Adrenal gland (tissue), 12 donors: Measurements from ENCODE around the gene KLHDC4. TPM values are rescaled to one million over a fixed set of nuclear protein-coding genes. Genes with fewer than 3 reads are reported as not detected.

Experiments
- DNase-seq, 7 donors: peaks; one replicate each; pipeline ENCODE4 v3.0.0-alpha.2; 2019 to 2020
- H3K27ac ChIP-seq, 5 donors: fragments of 200-600 bp; sonication (generic) in 4 of 5; 1 replicate in 3 of 5; 2 replicates in 2 of 5; pipeline versions ENCODE4 v1.5.1 to v1.8.0; 2016 to 2020; ENCODE audit warnings: mild to moderate bottlenecking in 1 of 5
- H3K27me3 ChIP-seq: fragments of 200-600 bp; 2 replicates; pipeline ENCODE4 v1.8.0; 2021
- H3K36me3 ChIP-seq, 2 donors: fragments of 200-600 bp; replicated peaks in 1 of 2; 1 replicate in 1 of 2; 2 replicates in 1 of 2; pipeline versions ENCODE4 v1.5.1 to v1.8.0; 2018 to 2022
- H3K4me1 ChIP-seq, 2 donors: fragments of 200-600 bp; replicated peaks in 1 of 2; 1 replicate in 1 of 2; 2 replicates in 1 of 2; pipeline versions ENCODE4 v1.5.1 to v1.8.0; 2018 to 2021
- H3K4me3 ChIP-seq, 4 donors: fragments of 200-600 bp; sonication (generic) in 3 of 4; one replicate each; pipeline ENCODE4 v1.5.1; 2016 to 2018
- H3K9me3 ChIP-seq, 3 donors: fragments of 200-600 bp; sonication (generic) in 1 of 3; replicated peaks in 1 of 3; 1 replicate in 2 of 3; 2 replicates in 1 of 3; pipeline versions ENCODE4 v1.5.1 to v1.8.0; 2016 to 2021
- POLR2A ChIP-seq, 2 donors: fragments of 450-650 bp; IDR thresholded peaks; one replicate each; pipeline ENCODE4 v1.6.1; 2017; ENCODE audit warnings: antibody characterized with exemption in 2 of 2, mild to moderate bottlenecking in 2 of 2, moderate library complexity in 1 of 2
- WGBS, 4 donors: extraction: QIAGEN DNeasy Blood & Tissue Kit in 2 of 4; methylation state at CpG; one replicate each; pipeline versions ENCODE4 v1.1.5 to v1.1.7; 2013 to 2017; 5-methylcytosine and 5-hydroxymethylcytosine counted together
- intact Hi-C, 2 donors: fragments of 100-400 bp; cut with DNase I; formaldehyde crosslinking; loops; one replicate each; pipeline versions ENCODE4 v1.14.1 to v1.15.0; 2022 to 2023
- polyA plus RNA-seq, 3 donors: library from polyadenylated mRNA; stranded (reverse); fragments of 200-250 nt in 2 of 3; fragments of 350-450 nt in 1 of 3; fragmentation: Illumina TruSeq in 1 of 3; extraction: RNeasy Lipid Tissue Mini Kit (QIAGEN cat#74804) in 1 of 3; gene quantifications; one replicate each; pipeline ENCODE4 v1.2.3, GENCODE V29; 2013 to 2014
- total RNA-seq, 9 donors: library from RNA; depleted of rRNA in 4 of 9; stranded (reverse); fragments of >200 nt in 4 of 9; fragments of 120-200 nt in 1 of 9; fragmentation: NEBNext Ultra II Directional in 1 of 9; extraction: Animal tissue kit (Norgen Biotek cat#: 25700) in 1 of 9; gene quantifications; one replicate each; pipeline versions ENCODE4 v1.1.0 to v1.2.4, GENCODE V29; 2013 to 2023
- TF ChIP-seq, protein P1 (sequence below), 6 experiments: fragments of 450-650 bp in 4 of 6; fragments of 200-600 bp in 2 of 6; sonication (generic) in 1 of 6; IDR thresholded peaks; 1 replicate in 5 of 6; 2 replicates in 1 of 6; pipeline versions ENCODE4 v1.5.1 to v1.8.0; 2016 to 2021; ENCODE audit warnings: antibody characterized with exemption in 6 of 6, mild to moderate bottlenecking in 2 of 6, moderate library complexity in 1 of 6
- donor health status: healthy with polysubstance abuse.
- donor health status: Bipolar disorder and iron deficiency.
- donor health status: DM: yes; HTN: yes; CAD: no.
- donor health status: DM: no; HTN: no; CAD: no.
- donor health status: DM: no; HTN: no; CAD: no.
- donor health status: DM: yes; HTN: yes; CAD: no.

The KLHDC4 gene
- total and polyA plus RNA-seq, 12 donors: 15.4 to 94.0 (median 26.4) TPM

DNA sequence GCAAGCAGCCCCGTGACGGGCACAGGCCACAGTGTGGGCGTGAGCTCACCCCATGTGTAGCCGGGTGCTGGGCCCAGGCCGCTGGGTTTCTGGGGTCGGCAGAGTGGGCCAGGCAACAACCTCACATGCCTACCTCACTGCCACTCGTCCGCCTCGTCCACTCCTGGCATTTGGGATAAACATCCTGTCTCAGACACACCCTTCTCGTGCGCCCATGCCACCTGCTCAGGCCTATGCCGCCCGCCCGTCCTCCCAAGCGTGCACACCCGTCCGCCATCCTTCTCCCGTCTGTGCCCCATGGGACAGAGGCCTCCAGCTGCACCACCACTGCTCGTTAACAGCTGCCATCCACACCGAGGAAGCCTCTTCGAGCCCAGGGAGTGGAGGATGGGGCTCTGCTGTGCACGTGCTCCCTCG lies 64.3 kb downstream of the KLHDC4 start:
- Histone ChIP-seq H3K27ac (no peak overlapping the region), H3K27me3 (no peaks in the 10 kb centered on the region), H3K9me3 (no peaks in the 10 kb centered on the region), H3K36me3 (no peaks in the 10 kb centered on the region), H3K4me3 (no peak overlapping the region), H3K4me1 (no peaks in the 10 kb centered on the region)
- no peak for DNase-seq
- TF ChIP-seq, protein P1, sequence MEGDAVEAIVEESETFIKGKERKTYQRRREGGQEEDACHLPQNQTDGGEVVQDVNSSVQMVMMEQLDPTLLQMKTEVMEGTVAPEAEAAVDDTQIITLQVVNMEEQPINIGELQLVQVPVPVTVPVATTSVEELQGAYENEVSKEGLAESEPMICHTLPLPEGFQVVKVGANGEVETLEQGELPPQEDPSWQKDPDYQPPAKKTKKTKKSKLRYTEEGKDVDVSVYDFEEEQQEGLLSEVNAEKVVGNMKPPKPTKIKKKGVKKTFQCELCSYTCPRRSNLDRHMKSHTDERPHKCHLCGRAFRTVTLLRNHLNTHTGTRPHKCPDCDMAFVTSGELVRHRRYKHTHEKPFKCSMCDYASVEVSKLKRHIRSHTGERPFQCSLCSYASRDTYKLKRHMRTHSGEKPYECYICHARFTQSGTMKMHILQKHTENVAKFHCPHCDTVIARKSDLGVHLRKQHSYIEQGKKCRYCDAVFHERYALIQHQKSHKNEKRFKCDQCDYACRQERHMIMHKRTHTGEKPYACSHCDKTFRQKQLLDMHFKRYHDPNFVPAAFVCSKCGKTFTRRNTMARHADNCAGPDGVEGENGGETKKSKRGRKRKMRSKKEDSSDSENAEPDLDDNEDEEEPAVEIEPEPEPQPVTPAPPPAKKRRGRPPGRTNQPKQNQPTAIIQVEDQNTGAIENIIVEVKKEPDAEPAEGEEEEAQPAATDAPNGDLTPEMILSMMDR (IDR thresholded peaks at IDR 0.05): no peak
- TF ChIP-seq POLR2A (IDR thresholded peaks at IDR 0.05): no peak
- intact Hi-C loops: no loop called here
- WGBS, 4 donors: 92 to 96% (median 93%) methylated on average over 20 to 23 of the region's 23 CpGs

DNA sequence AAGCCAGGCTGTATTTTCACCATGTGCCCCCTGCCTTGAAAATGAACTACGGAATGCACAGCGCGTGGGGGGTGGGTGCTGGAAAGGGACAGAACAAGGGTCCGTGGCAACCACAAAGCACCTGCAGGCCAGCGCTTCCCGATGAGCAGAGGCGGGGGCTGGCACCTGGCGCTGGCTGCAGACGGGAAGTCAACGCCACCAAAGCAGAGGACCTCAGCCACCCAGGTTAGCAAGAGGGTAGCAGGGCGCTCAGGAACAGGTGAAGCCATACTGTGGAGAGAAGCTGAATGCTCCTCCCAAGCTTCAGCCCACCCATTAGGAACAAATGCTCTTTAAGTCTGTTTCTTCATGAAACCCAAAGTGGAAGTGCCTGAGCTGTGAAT lies 64.7 kb downstream of the KLHDC4 start:
- 92 to 96% (median 96%) methylated on average over 4 to 11 of the region's 11 CpGs for WGBS, 4 donors
- no peaks in the 10 kb centered on the region for H3K4me1 ChIP-seq
- H3K36me3 ChIP-seq: no peaks in the 10 kb centered on the region
- no peaks in the 10 kb centered on the region for H3K27me3 ChIP-seq
- intact Hi-C loops: no loop called here
- DNase-seq: no peak
- no peak overlapping the region for H3K4me3 ChIP-seq
- H3K9me3 ChIP-seq: no peaks in the 10 kb centered on the region
- H3K27ac ChIP-seq: no peak overlapping the region
- TF ChIP-seq, protein P1 (IDR thresholded peaks at IDR 0.05): no peak
- no peak for TF ChIP-seq POLR2A (IDR thresholded peaks at IDR 0.05)

DNA sequence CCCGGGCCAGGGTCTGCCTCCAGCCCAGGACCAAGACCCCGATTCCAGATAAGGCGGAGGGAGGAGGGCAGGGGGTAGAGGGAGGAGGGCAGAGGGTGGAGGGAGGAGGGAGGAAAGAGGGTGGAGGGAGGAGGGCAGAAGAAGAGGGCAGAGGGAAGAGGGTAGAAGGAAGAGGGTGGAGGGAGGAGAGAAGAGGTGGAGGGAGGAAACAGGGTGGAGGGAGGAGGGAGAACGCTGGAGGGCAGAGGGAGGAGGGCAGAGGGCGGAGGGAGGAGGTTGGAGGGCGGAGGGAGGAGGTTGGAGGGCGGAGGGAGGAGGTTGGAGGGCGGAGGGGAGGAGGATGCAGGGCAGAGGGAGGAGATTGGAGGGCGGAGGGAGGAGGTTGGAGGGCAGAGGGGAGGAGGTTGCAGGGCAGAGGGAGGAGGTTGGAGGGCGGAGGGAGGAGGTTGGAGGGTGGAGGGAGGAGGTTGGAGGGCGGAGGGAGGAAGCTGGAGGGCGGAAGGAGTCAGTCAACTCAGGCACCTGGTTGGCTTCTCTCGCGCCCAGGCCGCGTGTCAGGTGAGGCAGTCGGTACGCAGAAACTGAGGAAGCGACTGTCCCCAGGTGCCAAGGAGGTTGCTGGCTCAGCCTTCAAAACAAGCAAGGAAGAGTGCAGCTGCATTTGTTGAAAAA lies 65.2 kb downstream of the KLHDC4 start:
- no peaks in the 10 kb centered on the region for H3K4me1 ChIP-seq
- no peak overlapping the region for H3K4me3 ChIP-seq
- H3K27ac ChIP-seq: no peak overlapping the region
- H3K9me3 ChIP-seq: no peaks in the 10 kb centered on the region
- WGBS, 4 donors: 91 to 95% (median 93%) methylated on average over 19 of the region's 19 CpGs
- intact Hi-C loops: no loop called here
- no peaks in the 10 kb centered on the region for H3K27me3 ChIP-seq
- H3K36me3 ChIP-seq: no peaks in the 10 kb centered on the region
- TF ChIP-seq POLR2A (IDR thresholded peaks at IDR 0.05): no peak
- TF ChIP-seq, protein P1 (IDR thresholded peaks at IDR 0.05): no peak
- no peak for DNase-seq

DNA sequence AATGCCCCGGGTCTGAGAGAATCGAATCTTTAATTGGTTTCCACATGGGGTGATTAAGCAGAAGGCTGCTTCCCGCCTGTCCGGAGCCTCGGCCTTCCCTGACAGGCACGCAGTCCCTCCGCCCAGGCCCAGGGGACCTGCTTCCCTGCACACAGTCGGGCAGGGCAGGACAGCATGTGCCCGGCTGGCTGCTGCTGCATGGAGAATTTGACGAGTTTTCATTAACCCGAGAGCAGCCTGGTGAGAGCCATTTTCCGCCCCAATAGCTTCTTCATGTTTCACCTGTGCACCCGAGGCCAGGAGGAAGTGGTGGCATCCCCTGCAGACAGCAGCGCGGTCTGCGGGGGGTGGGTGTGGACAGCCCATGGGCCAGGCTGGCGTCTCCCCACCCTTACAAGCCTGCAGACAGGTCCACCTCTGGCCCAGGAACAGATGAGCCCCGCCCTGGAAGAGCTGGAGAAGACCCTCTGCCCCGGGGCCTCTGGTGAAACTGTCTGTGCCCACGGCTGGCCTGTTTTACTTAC lies 67.0 kb downstream of the KLHDC4 start:
- H3K4me3 ChIP-seq: no peak overlapping the region
- no peaks in the 10 kb centered on the region for H3K9me3 ChIP-seq
- H3K4me1 ChIP-seq: no peaks in the 10 kb centered on the region
- DNase-seq: no peak
- H3K27me3 ChIP-seq: no peaks in the 10 kb centered on the region
- H3K27ac ChIP-seq: no peak overlapping the region
- H3K36me3 ChIP-seq: no peaks in the 10 kb centered on the region
- intact Hi-C loops: no loop called here
- WGBS, 4 donors: 90 to 94% (median 92%) methylated on average over 13 to 20 of the region's 20 CpGs
- TF ChIP-seq, protein P1 (IDR thresholded peaks at IDR 0.05): no peak
- no peak for TF ChIP-seq POLR2A (IDR thresholded peaks at IDR 0.05)
